Measurements from ENCODE around the gene VRK1.

GRCh38 chr14:96756745-96757144 is 40.4 kb upstream of the VRK1 start:
- TF ChIP-seq GATA3 (IDR thresholded peaks at IDR 0.05; ENCODE audit: low read depth, low read length), result no peak
- TF ChIP-seq GATA2 (IDR thresholded peaks at IDR 0.05; ENCODE audit: low read depth, low read length), result no peak
